Large intestine (tissue), 3 donors: Measurements from ENCODE around the gene LDHD. TPM values are rescaled to one million over a fixed set of nuclear protein-coding genes. Genes with fewer than 3 reads are reported as not detected.
A peak's percentile ranks its signal among the peaks of the same experiment; 100 is the strongest.
"Not testable (repeated sequence)": the region's sequence is repeated elsewhere in the genome, so short reads cannot be mapped to it uniquely, and the experiment has no call there.

Experiments used
- DNase-seq, 2 donors: peaks; one replicate each; pipeline versions ENCODE4 v3.0.0 to v3.0.0-alpha.2; 2013
- H3K27ac ChIP-seq: one replicate; pipeline ENCODE4 v1.5.1; 2013; ENCODE audit warnings: low read length
- H3K27me3 ChIP-seq: 2 replicates; pipeline ENCODE4 v1.6.1; 2013; ENCODE audit warnings: low read length; ENCODE audit not compliant: control insufficient read depth, insufficient read depth
- H3K36me3 ChIP-seq: 2 replicates; pipeline ENCODE4 v1.6.1; 2013; ENCODE audit warnings: low read length; ENCODE audit not compliant: control insufficient read depth, insufficient read depth
- H3K4me1 ChIP-seq: one replicate; pipeline ENCODE4 v1.6.1; 2013; ENCODE audit warnings: low read length; ENCODE audit not compliant: control insufficient read depth, insufficient read depth
- H3K4me3 ChIP-seq: one replicate; pipeline ENCODE4 v1.5.1; 2013; ENCODE audit warnings: low read length
- H3K9me3 ChIP-seq: one replicate; pipeline ENCODE4 v1.6.1; 2013; ENCODE audit warnings: mild to moderate bottlenecking, low read depth, low read length, moderate library complexity; ENCODE audit not compliant: control insufficient read depth
- WGBS: methylation state at CpG from one replicate; pipeline ENCODE4 v1.1.5; 2013; ENCODE audit warnings: low lambda C conversion rate; ENCODE audit not compliant: insufficient coverage; 5-methylcytosine and 5-hydroxymethylcytosine counted together
- polyA plus RNA-seq: library from polyadenylated mRNA; unstranded; fragments of 120-200 nt; gene quantifications from one replicate; pipeline ENCODE4 v1.2.1, GENCODE V29; 2013

Gene LDHD
- polyA plus RNA-seq, 1 donor: 2.2 TPM

GRCh38 chr16:75090899-75091298, 25.7 kb downstream of the LDHD start:
- H3K9me3 ChIP-seq, H3K36me3 ChIP-seq, DNase-seq, H3K27ac ChIP-seq, H3K27me3 ChIP-seq, H3K4me3 ChIP-seq: not testable (repeated sequence)
- no CpG with 5 or more reads among the region's 6 CpGs for WGBS
- peaks cover 11% of the 10 kb centered on the region for H3K4me1 ChIP-seq

GRCh38 chr16:75089486-75090202, 26.9 kb downstream of the LDHD start:
- no peaks in the 10 kb centered on the region for H3K27me3 ChIP-seq
- peaks cover 2% of the 10 kb centered on the region for H3K9me3 ChIP-seq
- H3K27ac ChIP-seq: no peak overlapping the region
- peaks cover 11% of the 10 kb centered on the region for H3K4me1 ChIP-seq
- H3K4me3 ChIP-seq: no peak overlapping the region
- no peak for DNase-seq
- no peaks in the 10 kb centered on the region for H3K36me3 ChIP-seq
- WGBS: no CpG with 5 or more reads among the region's 6 CpGs

GRCh38 chr16:75088934-75089333, 27.6 kb downstream of the LDHD start:
- peaks cover 2% of the 10 kb centered on the region for H3K9me3 ChIP-seq
- H3K4me1 ChIP-seq: peaks cover 11% of the 10 kb centered on the region
- no peak overlapping the region for H3K4me3 ChIP-seq
- no CpG with 5 or more reads among the region's 8 CpGs for WGBS
- DNase-seq: no peak
- no peak overlapping the region for H3K27ac ChIP-seq
- no peaks in the 10 kb centered on the region for H3K27me3 ChIP-seq
- H3K36me3 ChIP-seq: no peaks in the 10 kb centered on the region

- Histone ChIP-seq H3K4me3 (no peak overlapping the region), H3K27ac (no peak overlapping the region), H3K27me3 (no peaks in the 10 kb centered on the region), H3K4me1 (peaks cover 3% of the 10 kb centered on the region), H3K9me3 (peaks cover 2% of the 10 kb centered on the region), H3K36me3 (no peaks in the 10 kb centered on the region)
- WGBS: 78% methylated on average over 1 of the region's 3 CpGs
- DNase-seq: no peak
These were observed 28.4 kb downstream of the LDHD start for GRCh38 chr16:75088216-75088615.

- H3K27me3 ChIP-seq: no peaks in the 10 kb centered on the region
- H3K27ac ChIP-seq: peak overlapping the region; percentile 5
- peaks cover 2% of the 10 kb centered on the region for H3K9me3 ChIP-seq
- peak in 1 of 2 donors; percentile 41 for DNase-seq
- peaks cover 3% of the 10 kb centered on the region for H3K4me1 ChIP-seq
- H3K4me3 ChIP-seq: no peak overlapping the region
- WGBS: no CpG with 5 or more reads among the region's 10 CpGs
- no peaks in the 10 kb centered on the region for H3K36me3 ChIP-seq
These were observed 29.1 kb downstream of the LDHD start for GRCh38 chr16:75087375-75087979.

GRCh38 chr16:75086688-75087374, 29.7 kb downstream of the LDHD start:
- H3K4me1 ChIP-seq: peaks cover 3% of the 10 kb centered on the region
- no peak overlapping the region for H3K27ac ChIP-seq
- no peaks in the 10 kb centered on the region for H3K27me3 ChIP-seq
- H3K36me3 ChIP-seq: no peaks in the 10 kb centered on the region
- WGBS: no CpG with 5 or more reads among the region's 10 CpGs
- no peak overlapping the region for H3K4me3 ChIP-seq
- no peak for DNase-seq
- H3K9me3 ChIP-seq: peaks cover 2% of the 10 kb centered on the region

DNA sequence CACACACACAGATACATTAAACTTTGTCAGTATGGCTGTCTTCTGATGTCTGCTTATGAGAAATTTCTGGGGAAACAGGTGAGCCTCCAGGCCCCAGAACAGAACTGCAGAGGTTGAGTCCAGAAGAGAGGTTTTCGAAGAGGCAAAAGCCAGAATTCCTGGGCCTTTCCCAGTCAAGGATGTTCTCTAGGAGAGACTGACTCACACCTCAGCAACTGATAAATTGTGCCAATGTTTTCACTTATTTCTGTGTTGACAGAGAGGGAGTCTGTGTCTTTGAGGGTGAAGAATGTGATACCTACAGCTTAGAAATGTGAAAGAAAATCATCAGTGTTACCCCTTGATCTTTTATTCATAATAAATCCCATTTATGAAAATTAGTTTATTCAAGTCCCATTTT, 30.3 kb downstream of the LDHD start:
- H3K27me3 ChIP-seq: no peaks in the 10 kb centered on the region
- H3K27ac ChIP-seq: no peak overlapping the region
- H3K4me3 ChIP-seq: no peak overlapping the region
- WGBS: no CpG with 5 or more reads among the region's 1 CpG
- no peak for DNase-seq
- H3K9me3 ChIP-seq: peaks cover 2% of the 10 kb centered on the region
- no peaks in the 10 kb centered on the region for H3K36me3 ChIP-seq
- peaks cover 3% of the 10 kb centered on the region for H3K4me1 ChIP-seq

DNA sequence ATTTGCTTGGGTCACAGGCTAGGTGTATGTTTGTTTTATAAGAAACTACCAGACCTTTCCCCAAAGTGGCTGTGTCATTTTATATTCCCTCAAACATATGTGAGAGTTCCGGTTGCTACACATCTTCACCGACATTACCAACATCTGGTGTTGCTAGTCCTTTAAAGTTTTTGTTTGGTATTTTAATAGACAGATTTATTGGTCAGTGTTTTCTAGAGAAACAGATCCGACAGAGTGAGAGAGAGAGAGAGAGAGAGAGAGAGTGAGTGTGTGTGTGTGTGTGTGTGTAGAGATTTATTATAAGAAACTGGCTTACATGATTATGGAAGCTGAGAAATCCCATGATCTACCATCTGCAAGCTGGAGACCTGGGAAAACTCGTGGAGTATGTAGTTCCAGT, 31.0 kb downstream of the LDHD start:
- WGBS: 80% methylated on average over 1 of the region's 4 CpGs

DNA sequence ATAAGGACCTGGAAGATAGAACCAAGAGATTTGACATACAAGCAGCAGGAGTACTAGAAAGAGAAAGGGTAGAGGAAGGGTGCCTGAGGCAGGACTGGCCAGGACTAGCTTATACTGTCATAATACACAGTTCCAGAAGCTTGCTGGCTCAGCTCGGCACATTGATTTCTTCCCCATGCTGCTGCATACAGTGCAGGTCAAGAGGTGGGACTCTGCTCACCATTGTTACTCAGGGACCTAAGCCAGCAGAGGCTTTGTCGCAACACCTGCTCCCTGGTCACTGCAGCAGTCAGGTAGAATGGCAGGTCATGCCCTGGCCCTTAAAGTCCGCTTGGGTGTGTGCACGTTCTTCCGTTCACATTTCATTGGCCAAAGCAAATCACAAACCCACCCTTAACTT, 32.8 kb downstream of the LDHD start:
- Histone ChIP-seq H3K36me3 (no peaks in the 10 kb centered on the region), H3K27ac (no peak overlapping the region), H3K27me3 (no peaks in the 10 kb centered on the region), H3K9me3 (peaks cover 2% of the 10 kb centered on the region), H3K4me1 (peaks cover 3% of the 10 kb centered on the region), H3K4me3 (no peak overlapping the region)
- 100% methylated on average over 1 of the region's 5 CpGs for WGBS
- no peak for DNase-seq

More for the DNA sequence above, 31.0 kb downstream of the LDHD start:
- Histone ChIP-seq H3K27me3 (no peaks in the 10 kb centered on the region), H3K9me3 (peaks cover 2% of the 10 kb centered on the region), H3K4me1 (peaks cover 3% of the 10 kb centered on the region), H3K36me3 (no peaks in the 10 kb centered on the region), H3K27ac (no peak overlapping the region), H3K4me3 (no peak overlapping the region)
- no peak for DNase-seq

DNA sequence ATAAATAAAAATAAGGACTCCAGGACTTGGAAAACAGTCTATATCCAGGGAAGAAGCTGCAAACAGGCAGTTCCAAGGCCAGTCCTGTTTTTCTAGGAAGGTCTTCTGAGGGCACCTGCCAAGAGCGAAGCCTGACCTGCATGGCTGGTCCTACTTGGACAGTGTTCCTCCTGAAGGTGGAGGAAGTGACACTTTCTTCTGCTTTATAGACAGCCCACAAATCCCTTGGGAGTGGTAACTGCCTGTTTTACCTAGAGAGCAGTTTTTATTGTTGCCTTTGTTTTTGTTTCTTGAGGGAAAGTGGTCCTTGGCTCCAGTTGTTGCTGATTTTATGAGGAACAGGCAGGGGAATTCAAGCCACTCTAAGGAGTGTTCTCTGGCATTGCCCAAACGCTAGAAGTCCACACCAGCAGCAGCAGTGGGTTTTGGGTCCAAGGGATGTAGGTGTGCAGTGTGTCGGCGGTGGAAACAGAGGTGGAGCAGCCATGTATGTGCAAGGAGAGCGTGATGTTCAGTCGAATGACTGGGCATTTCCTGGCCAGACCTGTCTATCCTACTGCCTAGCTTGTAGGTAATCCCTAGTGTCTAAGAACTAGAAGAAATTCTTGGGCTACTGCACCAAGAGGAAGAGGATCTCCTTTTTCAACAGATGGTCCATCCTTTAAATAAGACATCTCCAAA, 35.3 kb downstream of the LDHD start:
- H3K4me1 ChIP-seq: no peaks in the 10 kb centered on the region
- H3K27me3 ChIP-seq: no peaks in the 10 kb centered on the region
- no peak overlapping the region for H3K27ac ChIP-seq
- WGBS: no CpG with 5 or more reads among the region's 6 CpGs
- no peak overlapping the region for H3K4me3 ChIP-seq
- no peaks in the 10 kb centered on the region for H3K36me3 ChIP-seq
- peaks cover 2% of the 10 kb centered on the region for H3K9me3 ChIP-seq
- no peak for DNase-seq
